Activated CD8-positive, alpha-beta T cell treated with anti-CD3 and anti-CD28 coated beads for 36 hours (primary cell): ENCODE data around the gene COL13A1. TPM values are rescaled to one million over a fixed set of nuclear protein-coding genes. Genes with fewer than 3 reads are reported as not detected.

Source experiments
- ATAC-seq: fragments of 200-7000 bp; cut with Tn5 transposase; one replicate; pipeline ENCODE4 v1.10.0; 2021; ENCODE audit warnings: mild to moderate bottlenecking, moderate library complexity
- CTCF ChIA-PET: fragments of 350-600 bp; sonication (Branson Sonifier 250); formaldehyde crosslinking; loops from one replicate; lab custom pipeline; 2021; ENCODE audit warnings: antibody characterized with exemption; lab: Charles Lee
- POLR2A ChIA-PET: fragments of 350-600 bp; sonication (Branson Sonifier 250); formaldehyde crosslinking; loops from one replicate; lab custom pipeline; 2021; ENCODE audit warnings: antibody characterized with exemption; lab: Charles Lee
- DNase-seq: peaks from one replicate; pipeline ENCODE4 v3.0.0-alpha.2; 2020
- H3K27ac Mint-ChIP-seq: one replicate; pipeline ENCODE4 v1.8.0; 2021; ENCODE audit warnings: mild to moderate bottlenecking, mixed read lengths
- H3K27me3 Mint-ChIP-seq: one replicate; pipeline ENCODE4 v1.8.0; 2021; ENCODE audit warnings: mixed read lengths
- H3K36me3 Mint-ChIP-seq: one replicate; pipeline ENCODE4 v1.8.0; 2021; ENCODE audit warnings: low read depth, mixed read lengths
- H3K4me1 Mint-ChIP-seq: one replicate; pipeline ENCODE4 v1.8.0; 2021; ENCODE audit warnings: low read depth, mixed read lengths
- H3K4me3 Mint-ChIP-seq: one replicate; pipeline ENCODE4 v1.8.0; 2021; ENCODE audit warnings: mild to moderate bottlenecking, moderate library complexity, mixed read lengths
- H3K9me3 Mint-ChIP-seq: one replicate; pipeline ENCODE4 v1.8.0; 2021; ENCODE audit warnings: mixed read lengths
- intact Hi-C: fragments of 100-400 bp; cut with micrococcal nuclease; formaldehyde crosslinking; loops from one replicate; pipeline ENCODE4 v1.10.0; 2022
- total RNA-seq, 2 experiments: library from RNA; stranded (reverse); gene quantifications; one replicate each; pipeline ENCODE4 v1.2.3, GENCODE V29; 2021
- TF ChIP-seq, protein P1 (sequence below): fragments of 200-600 bp; IDR thresholded peaks from one replicate; pipeline ENCODE4 v1.8.0; 2022; ENCODE audit warnings: antibody characterized with exemption, mild to moderate bottlenecking

COL13A1 gene
- total RNA-seq, 2 experiments from 2014 or later = not detected

DNA sequence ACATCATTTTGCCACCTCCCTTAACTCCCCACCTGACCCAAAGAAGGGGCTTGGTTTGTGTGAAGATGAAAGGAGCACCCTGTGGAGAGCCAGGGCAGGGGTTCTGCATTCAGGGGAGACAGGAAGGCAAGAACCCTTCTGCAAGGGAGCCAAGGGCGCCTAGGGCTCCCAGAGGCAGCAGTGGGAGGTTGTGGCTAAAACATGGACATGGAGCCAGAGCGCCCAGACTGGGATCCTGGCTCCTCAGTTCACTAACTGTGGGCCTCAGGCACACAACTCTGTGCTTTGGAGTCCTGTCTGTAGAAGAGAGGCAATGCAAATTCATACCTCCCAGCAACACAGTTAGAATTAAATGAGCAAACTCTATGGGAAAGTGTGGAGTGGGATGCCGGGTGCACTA is 127.9 kb downstream of the COL13A1 start:
- H3K9me3 Mint-ChIP-seq = no peaks in the 10 kb centered on the region
- H3K4me1 Mint-ChIP-seq = no peaks in the 10 kb centered on the region
- no peaks in the 10 kb centered on the region for H3K36me3 Mint-ChIP-seq
- intact Hi-C loops = no loop called here
- ChIA-PET POLR2A (no interaction called here), CTCF (no interaction called here)
- no peak for DNase-seq
- no peak for ATAC-seq
- H3K27me3 Mint-ChIP-seq = peaks cover 2% of the 10 kb centered on the region
- no peak overlapping the region for H3K4me3 Mint-ChIP-seq
- no peak overlapping the region for H3K27ac Mint-ChIP-seq
- TF ChIP-seq, protein P1, sequence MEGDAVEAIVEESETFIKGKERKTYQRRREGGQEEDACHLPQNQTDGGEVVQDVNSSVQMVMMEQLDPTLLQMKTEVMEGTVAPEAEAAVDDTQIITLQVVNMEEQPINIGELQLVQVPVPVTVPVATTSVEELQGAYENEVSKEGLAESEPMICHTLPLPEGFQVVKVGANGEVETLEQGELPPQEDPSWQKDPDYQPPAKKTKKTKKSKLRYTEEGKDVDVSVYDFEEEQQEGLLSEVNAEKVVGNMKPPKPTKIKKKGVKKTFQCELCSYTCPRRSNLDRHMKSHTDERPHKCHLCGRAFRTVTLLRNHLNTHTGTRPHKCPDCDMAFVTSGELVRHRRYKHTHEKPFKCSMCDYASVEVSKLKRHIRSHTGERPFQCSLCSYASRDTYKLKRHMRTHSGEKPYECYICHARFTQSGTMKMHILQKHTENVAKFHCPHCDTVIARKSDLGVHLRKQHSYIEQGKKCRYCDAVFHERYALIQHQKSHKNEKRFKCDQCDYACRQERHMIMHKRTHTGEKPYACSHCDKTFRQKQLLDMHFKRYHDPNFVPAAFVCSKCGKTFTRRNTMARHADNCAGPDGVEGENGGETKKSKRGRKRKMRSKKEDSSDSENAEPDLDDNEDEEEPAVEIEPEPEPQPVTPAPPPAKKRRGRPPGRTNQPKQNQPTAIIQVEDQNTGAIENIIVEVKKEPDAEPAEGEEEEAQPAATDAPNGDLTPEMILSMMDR = no peak

DNA sequence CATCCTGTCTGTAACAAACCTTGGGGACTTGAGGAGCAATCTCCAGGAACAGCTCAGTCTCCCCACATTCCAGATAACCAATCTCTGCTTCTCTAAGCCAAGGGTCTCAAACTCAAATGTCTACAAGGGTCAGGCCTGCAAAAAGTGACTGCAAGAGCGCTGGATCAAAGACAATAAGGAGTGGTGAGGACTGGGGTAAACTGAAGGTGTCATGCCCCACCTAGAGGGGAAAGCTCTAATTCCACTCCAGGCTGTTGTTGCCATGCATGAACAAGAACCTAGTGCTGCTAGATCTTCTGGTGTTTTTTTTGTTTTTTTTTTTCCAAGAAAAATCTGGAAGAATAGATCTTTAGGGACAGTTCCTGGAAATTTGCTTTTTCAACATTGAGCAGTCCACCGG is 133.1 kb downstream of the COL13A1 start:
- Mint-ChIP-seq H3K27ac (no peak overlapping the region), H3K4me3 (no peak overlapping the region), H3K36me3 (no peaks in the 10 kb centered on the region), H3K27me3 (peaks cover 4% of the 10 kb centered on the region), H3K9me3 (no peaks in the 10 kb centered on the region), H3K4me1 (no peaks in the 10 kb centered on the region)
- ATAC-seq = no peak
- intact Hi-C loops = no loop called here
- DNase-seq = no peak
- CTCF ChIA-PET = no interaction called here
- POLR2A ChIA-PET = interaction anchor here (1.1 kb wide), 1 partner anchor 20 kb away, joined by 3 read pairs; no protein-coding TSS in a partner anchor
- TF ChIP-seq, protein P1 = no peak

DNA sequence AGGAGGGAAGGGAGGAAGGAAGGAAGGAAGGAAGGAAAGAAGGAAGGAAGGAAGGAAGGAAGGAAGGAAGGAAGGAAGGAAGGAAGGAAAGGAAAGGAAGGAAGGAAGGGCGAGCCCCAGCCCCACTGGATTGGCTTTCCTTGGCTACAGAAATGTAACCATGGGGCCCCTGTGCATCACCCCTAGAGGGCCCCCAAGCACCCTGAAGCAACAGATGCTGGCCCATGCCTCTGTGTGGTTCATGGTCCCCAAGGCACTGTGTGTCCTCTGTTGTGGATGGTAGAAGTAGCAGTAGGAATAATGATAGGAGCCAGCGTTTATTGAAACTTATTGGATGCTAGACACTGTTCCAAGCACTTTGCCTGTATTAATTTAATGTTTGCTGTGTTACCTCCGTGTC is 134.4 kb downstream of the COL13A1 start:
- DNase-seq (peak; percentile 32), ATAC-seq (peak; percentile 67)
- no peaks in the 10 kb centered on the region for H3K36me3 Mint-ChIP-seq
- intact Hi-C loops = no loop called here
- H3K9me3 Mint-ChIP-seq = no peaks in the 10 kb centered on the region
- no peaks in the 10 kb centered on the region for H3K4me1 Mint-ChIP-seq
- H3K4me3 Mint-ChIP-seq = no peak overlapping the region
- TF ChIP-seq, protein P1 = no peak
- CTCF ChIA-PET = interaction anchor here (2.0 kb wide), 1 partner anchor 23 kb away, joined by 8 read pairs; no protein-coding TSS in a partner anchor
- no peak overlapping the region for H3K27ac Mint-ChIP-seq
- H3K27me3 Mint-ChIP-seq = peaks cover 3% of the 10 kb centered on the region
- POLR2A ChIA-PET = no interaction called here

DNA sequence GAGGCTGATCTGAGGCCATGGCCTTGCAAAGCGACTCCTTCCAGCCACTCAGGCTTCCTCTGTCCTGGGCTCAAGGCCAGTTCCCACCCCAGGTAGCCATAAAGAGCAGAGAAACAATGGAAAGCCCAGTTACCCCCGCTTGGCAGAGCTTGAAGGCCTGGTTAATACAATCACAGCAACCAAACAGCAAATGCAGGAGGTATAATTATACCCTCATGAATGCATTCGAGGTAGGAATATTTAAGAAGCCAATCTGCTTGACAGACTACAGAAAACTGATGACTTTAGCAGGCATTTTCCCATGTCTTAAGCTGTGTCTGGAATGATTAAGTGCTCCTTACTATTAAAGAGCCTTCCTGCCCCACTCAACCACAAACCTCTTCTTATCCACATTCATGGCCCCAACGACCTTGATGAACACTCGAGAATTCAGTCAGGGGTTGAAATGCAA is 136.9 kb downstream of the COL13A1 start:
- peaks cover 3% of the 10 kb centered on the region for H3K27me3 Mint-ChIP-seq
- ChIA-PET CTCF (interaction anchor here (1.8 to 4.7 kb wide), 2 partner anchors 20 to 24 kb away, joined by 8 to 24 read pairs; no protein-coding TSS in a partner anchor), POLR2A (no interaction called here)
- H3K36me3 Mint-ChIP-seq = no peaks in the 10 kb centered on the region
- H3K9me3 Mint-ChIP-seq = no peaks in the 10 kb centered on the region
- intact Hi-C loops = no loop called here
- no peak overlapping the region for H3K4me3 Mint-ChIP-seq
- no peak overlapping the region for H3K27ac Mint-ChIP-seq
- ATAC-seq = no peak
- TF ChIP-seq, protein P1 = no peak
- no peak for DNase-seq
- H3K4me1 Mint-ChIP-seq = no peaks in the 10 kb centered on the region

DNA sequence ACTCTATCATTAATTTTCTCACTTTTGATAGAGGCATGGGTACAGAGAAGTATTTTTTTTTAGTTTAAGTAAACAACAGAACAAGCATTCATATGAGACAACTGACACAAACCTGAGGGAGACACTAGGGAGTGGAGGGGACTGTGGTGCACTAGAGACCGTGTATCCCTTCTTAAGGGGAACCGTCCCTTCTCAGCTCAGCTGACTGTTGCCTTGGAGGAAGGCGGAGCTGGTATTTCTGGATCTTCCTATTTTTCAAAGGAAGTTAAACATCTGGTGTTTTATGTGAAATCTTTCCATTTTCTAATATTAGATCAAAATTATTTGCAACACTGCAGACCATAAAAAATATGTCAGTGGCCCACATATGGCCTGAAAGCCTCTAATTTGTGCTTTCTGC is 137.4 kb downstream of the COL13A1 start:
- intact Hi-C loops = no loop called here
- H3K9me3 Mint-ChIP-seq = no peaks in the 10 kb centered on the region
- TF ChIP-seq, protein P1 = no peak
- ChIA-PET POLR2A (no interaction called here), CTCF (interaction anchor here (1.8 to 4.7 kb wide), 2 partner anchors 19 to 24 kb away, joined by 8 to 24 read pairs; no protein-coding TSS in a partner anchor)
- H3K27me3 Mint-ChIP-seq = peaks cover 3% of the 10 kb centered on the region
- no peaks in the 10 kb centered on the region for H3K4me1 Mint-ChIP-seq
- no peaks in the 10 kb centered on the region for H3K36me3 Mint-ChIP-seq
- no peak overlapping the region for H3K4me3 Mint-ChIP-seq
- ATAC-seq (no peak), DNase-seq (no peak)
- H3K27ac Mint-ChIP-seq = no peak overlapping the region
